ENCODE results near the gene INHA.

INHA gene

DNA sequence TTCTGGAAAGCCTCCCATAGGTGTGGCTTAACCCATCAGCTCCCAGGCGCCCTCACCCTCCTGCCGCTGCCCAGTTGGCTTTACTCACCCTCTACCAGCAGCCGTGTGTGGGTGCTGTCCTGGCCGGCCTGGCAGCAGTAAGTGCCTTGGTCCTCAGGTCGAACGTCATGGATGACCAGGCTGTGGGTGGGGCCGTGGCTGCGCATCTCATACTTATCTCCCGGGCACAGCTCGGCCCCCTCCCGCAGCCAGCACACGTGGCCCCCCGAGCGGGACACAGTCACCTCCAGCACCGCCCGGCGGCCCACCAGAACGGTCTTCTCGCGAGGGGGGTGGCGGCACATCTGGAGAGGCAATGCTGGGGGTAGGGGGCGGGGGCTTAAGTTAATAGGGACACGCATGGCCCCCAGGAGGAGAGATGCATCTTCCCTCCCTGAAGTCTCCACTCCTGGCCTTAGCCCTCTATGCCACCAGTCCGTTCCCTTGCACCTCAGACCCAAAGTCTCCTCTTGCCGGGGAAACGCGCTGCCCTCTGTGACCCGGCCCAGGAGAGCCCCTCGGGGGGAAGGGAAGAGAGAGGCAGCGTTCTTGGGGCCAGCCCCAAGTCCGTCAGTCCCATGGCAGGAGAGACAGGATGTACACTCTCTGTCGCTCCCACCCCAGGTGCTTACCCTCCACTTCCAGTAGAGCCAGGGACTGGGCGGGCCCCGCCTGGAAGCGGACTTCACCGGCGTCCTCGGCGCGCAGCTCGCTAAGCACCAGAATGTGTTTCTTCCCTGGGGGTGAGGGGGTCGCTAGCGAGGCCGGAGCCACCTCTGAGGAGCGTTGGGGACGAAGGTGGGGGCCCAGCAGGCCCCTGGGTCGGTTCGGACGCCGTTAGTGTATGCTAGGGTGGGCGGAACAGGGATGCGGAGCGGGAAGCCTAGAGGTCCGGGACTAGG lies 20.4 kb upstream of the INHA start:
- in situ Hi-C loops (cut with HindIII; ENCODE audit: low sequenced_read_pairs) = no loop called here
- H3K4me3 ChIP-seq (ENCODE audit: low read depth, low read length) = peak overlapping the region; percentile 52
- no peak for DNase-seq (ENCODE audit: low read depth)
- TF ChIP-seq, protein P1, sequence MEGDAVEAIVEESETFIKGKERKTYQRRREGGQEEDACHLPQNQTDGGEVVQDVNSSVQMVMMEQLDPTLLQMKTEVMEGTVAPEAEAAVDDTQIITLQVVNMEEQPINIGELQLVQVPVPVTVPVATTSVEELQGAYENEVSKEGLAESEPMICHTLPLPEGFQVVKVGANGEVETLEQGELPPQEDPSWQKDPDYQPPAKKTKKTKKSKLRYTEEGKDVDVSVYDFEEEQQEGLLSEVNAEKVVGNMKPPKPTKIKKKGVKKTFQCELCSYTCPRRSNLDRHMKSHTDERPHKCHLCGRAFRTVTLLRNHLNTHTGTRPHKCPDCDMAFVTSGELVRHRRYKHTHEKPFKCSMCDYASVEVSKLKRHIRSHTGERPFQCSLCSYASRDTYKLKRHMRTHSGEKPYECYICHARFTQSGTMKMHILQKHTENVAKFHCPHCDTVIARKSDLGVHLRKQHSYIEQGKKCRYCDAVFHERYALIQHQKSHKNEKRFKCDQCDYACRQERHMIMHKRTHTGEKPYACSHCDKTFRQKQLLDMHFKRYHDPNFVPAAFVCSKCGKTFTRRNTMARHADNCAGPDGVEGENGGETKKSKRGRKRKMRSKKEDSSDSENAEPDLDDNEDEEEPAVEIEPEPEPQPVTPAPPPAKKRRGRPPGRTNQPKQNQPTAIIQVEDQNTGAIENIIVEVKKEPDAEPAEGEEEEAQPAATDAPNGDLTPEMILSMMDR (IDR thresholded peaks at IDR 0.05; ENCODE audit: low read depth, low read length, missing control alignments) = no peak

DNA sequence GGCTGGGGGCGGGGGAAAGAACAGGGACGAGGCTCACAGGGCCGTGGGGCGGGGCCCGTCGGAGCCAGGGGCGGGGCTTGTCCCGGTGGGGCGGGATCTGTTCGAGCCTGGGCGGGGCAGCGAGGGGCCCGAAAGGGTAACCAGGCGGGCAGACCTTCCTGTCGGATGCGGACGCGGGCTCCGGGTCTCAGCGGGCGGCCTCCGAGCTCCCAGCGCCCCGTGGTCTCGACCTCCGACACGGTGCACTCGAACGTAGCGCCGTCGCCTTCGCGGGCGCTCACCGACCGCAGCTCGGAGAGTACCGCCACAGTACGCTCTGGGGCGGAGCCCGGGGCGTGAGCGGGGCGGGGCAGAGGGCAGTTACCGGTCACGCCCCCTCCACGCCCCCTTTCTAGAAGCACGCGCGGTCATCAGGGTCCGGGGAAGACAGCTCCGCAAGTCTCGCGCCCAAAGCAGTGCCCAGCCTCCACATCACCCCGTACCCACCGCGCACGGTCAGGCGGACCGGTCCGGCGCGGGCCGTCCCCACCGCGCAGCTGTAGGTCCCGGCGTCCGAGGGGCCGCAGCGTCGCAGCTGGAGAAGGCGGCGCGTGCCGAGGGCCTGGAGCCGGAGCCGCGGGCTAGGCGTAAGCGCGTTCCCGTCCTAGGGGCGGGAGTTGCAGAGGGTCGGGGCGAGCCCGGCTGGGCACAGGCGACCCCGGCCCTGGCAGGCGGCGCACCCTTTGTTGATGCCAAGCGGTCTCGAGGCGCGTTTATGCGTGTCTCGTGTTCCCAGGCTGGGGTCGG lies 19.5 kb upstream of the INHA start:
- TF ChIP-seq, protein P1 (IDR thresholded peaks at IDR 0.05; ENCODE audit: low read depth, low read length, missing control alignments) = no peak
- DNase-seq (ENCODE audit: low read depth) = peak; percentile 51
- in situ Hi-C loops (cut with HindIII; ENCODE audit: low sequenced_read_pairs) = no loop called here
- H3K4me3 ChIP-seq (ENCODE audit: low read depth, low read length) = peak overlapping the region; percentile 52

DNA sequence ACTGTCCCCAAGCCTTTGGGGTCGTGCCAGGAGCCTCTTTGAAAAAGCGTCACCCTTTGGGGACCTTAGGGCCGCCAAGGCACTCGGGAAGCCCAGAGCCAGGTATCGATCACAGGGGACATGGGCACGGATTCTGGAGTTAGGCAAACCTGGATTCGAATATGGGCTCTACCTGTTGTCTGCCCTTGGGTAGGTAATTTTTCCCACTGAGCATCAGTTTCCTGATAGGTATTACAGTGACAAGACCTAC lies 19.0 kb upstream of the INHA start:
- TF ChIP-seq, protein P1 (IDR thresholded peaks at IDR 0.05; ENCODE audit: low read depth, low read length, missing control alignments) = no peak
- no peak for DNase-seq (ENCODE audit: low read depth)
- in situ Hi-C loops (cut with HindIII; ENCODE audit: low sequenced_read_pairs) = no loop called here
- H3K4me3 ChIP-seq (ENCODE audit: low read depth, low read length) = peak overlapping the region; percentile 52

DNA sequence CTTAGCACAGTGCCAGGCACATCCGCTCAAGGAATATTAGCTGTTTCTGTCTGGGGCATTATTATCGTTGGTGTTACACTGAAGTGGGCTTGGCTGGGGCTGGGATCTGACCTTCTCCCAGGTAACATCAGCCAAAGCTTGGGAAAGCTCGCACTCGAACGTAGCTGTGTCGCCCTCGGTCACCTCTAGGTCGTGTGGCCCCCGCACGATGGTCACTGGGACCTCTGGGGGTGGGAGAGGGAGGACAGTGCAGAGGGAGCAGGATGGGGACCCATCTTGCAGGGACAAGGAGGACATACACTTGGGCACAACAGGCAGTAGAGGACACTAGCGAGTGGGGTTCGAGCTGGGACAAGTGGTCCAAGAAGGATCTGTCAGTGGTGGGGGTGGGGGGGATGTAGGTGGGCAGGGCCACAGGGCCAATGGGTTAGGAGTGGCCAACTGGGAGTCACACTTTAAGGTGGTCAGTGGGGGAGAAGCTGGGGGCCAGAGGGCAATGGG lies 18.6 kb upstream of the INHA start:
- in situ Hi-C loops (cut with HindIII; ENCODE audit: low sequenced_read_pairs) = no loop called here
- H3K4me3 ChIP-seq (ENCODE audit: low read depth, low read length) = no peak overlapping the region
- TF ChIP-seq, protein P1 (IDR thresholded peaks at IDR 0.05; ENCODE audit: low read depth, low read length, missing control alignments) = no peak
- no peak for DNase-seq (ENCODE audit: low read depth)

DNA sequence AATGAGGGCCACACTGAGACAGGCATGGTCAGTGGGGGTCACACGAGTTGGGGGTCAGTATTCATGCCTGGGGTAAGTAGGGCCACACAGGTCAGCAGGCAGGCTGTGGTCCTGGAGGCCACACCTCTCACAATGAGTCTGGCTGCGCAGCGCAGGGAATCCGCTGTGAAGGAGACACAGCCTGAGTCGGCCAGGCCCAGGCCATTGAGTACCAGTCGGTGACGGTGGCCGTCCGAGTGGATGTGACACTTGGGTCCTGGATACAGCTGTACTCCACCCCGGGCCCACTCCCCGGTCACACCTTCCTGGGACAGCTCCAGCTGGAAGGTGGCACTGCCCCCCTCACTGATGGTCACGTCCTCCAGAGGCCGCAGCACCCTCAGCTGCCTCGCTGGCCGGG lies 17.8 kb upstream of the INHA start:
- H3K4me3 ChIP-seq (ENCODE audit: low read depth, low read length) = no peak overlapping the region
- no peak for DNase-seq (ENCODE audit: low read depth)
- TF ChIP-seq, protein P1 (IDR thresholded peaks at IDR 0.05; ENCODE audit: low read depth, low read length, missing control alignments) = no peak
- in situ Hi-C loops (cut with HindIII; ENCODE audit: low sequenced_read_pairs) = no loop called here

DNA sequence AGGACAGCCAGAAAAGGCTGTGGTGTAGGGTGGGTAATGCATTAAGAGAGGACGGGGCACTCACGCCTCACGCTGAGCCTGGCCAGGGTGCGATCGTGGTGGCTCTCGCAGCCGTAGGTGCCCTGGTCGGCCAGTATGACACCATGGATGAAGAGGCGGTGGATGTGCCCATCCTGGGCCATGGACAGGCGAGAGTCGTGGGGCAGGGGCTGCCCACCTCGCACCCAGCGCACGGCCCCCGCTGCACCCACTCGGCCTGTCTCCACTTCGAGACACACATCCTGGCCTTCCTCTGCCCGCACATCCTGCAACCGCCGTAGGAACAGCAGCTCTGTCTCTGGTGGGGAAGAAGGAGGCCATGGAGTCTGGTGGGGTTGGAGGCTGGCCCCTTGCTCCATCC lies 16.2 kb upstream of the INHA start:
- TF ChIP-seq, protein P1 (IDR thresholded peaks at IDR 0.05; ENCODE audit: low read depth, low read length, missing control alignments) = no peak
- DNase-seq (ENCODE audit: low read depth) = no peak
- in situ Hi-C loops (cut with HindIII; ENCODE audit: low sequenced_read_pairs) = no loop called here
- H3K4me3 ChIP-seq (ENCODE audit: low read depth, low read length) = no peak overlapping the region
